ENCODE measurements around the gene ATP8A2.

Gene ATP8A2

DNA sequence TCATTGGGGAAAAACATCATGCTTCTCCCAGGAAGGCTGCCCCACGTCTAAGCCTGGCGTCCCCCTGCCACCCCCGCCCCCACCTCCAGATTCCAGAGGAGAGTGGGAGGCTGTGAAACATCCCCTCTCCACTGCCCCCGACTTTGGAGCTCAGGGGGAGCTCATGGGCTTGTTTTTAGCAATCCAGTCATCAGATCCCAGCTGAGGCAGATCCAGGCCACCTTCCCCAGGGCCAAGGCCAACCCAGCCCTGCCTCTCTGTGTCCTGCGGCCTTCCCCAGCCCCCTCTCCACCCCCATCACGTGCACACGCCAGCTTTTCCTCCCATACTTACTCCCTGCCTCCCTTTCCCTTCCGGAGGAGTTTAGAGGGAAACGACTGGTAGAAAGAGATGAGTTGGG is 641.2 kb downstream of the ATP8A2 start:
- H3K4me3 ChIP-seq (ENCODE audit: low read depth, low read length): peak overlapping the region; percentile 65
- TF ChIP-seq, protein P1, sequence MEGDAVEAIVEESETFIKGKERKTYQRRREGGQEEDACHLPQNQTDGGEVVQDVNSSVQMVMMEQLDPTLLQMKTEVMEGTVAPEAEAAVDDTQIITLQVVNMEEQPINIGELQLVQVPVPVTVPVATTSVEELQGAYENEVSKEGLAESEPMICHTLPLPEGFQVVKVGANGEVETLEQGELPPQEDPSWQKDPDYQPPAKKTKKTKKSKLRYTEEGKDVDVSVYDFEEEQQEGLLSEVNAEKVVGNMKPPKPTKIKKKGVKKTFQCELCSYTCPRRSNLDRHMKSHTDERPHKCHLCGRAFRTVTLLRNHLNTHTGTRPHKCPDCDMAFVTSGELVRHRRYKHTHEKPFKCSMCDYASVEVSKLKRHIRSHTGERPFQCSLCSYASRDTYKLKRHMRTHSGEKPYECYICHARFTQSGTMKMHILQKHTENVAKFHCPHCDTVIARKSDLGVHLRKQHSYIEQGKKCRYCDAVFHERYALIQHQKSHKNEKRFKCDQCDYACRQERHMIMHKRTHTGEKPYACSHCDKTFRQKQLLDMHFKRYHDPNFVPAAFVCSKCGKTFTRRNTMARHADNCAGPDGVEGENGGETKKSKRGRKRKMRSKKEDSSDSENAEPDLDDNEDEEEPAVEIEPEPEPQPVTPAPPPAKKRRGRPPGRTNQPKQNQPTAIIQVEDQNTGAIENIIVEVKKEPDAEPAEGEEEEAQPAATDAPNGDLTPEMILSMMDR (conservative IDR thresholded peaks at IDR 0.05; ENCODE audit: low read depth, low read length): no peak

GRCh38 chr13:26015271-26016125 is 643.7 kb downstream of the ATP8A2 start:
- H3K4me3 ChIP-seq (ENCODE audit: low read depth, low read length): no peak overlapping the region
- TF ChIP-seq, protein P1 (conservative IDR thresholded peaks at IDR 0.05; ENCODE audit: low read depth, low read length): no peak
- no peak for DNase-seq (ENCODE audit: low read depth)

More for the DNA sequence above, 641.2 kb downstream of the ATP8A2 start:
- DNase-seq (ENCODE audit: low read depth): no peak

DNA sequence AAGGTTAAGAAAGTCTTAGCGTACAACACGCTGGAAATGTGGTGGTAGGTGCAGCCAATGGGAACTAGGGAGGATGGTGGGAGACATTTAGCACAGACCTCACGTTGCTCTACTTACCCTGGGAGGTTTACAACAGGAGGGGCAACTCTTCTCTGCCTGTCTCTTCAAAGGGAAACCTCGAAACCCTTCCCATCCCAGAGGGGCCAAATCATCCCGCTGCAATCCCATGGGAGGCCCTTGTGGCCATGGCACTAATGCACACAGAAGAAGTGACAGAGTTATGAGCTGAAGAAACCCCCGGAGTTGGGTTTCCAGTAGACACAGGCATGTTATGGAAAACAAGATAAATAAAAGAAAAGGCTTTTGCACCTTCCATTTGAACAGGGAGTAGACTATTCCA is 644.4 kb downstream of the ATP8A2 start:
- no peak for DNase-seq (ENCODE audit: low read depth)
- TF ChIP-seq, protein P1 (conservative IDR thresholded peaks at IDR 0.05; ENCODE audit: low read depth, low read length): no peak
- H3K4me3 ChIP-seq (ENCODE audit: low read depth, low read length): no peak overlapping the region

GRCh38 chr13:26017196-26017921 is 645.6 kb downstream of the ATP8A2 start:
- no peak overlapping the region for H3K4me3 ChIP-seq (ENCODE audit: low read depth, low read length)
- TF ChIP-seq, protein P1 (conservative IDR thresholded peaks at IDR 0.05; ENCODE audit: low read depth, low read length): no peak
- no peak for DNase-seq (ENCODE audit: low read depth)

DNA sequence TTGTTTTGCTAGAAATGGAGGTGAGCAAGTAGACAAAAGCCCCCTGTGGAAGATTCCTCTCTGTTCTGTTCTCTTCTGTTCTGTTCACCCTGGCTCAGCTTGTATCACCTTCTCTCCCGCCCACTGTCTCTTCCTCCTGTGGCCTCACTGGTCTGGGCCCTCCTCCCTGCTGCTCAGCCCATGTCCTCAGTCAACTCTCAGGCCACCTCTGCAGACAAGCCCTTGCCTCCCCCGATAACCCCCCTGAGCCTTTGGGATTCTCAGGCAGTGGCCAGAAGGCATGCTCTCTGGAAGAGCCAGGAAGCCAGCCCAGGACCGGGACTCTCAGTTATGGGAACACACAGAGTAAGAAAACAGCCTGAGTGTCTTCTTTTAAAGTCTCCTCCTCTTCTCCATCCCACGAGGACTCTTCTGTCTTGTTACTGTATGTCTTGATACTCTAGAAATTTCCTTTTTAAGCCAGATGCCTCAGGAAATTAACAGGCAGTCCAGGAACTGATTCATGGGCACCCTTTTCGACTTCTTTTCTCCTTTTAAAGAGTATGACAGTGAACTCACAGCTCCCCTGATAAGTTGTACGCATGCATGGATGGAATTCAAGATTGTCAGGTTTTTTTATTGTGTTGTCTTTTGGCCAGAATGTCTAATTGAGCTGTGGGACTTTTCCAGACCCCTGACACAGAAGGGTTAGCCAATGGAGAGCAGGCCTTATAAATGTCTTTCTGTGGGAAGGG is 646.3 kb downstream of the ATP8A2 start:
- no peak overlapping the region for H3K4me3 ChIP-seq (ENCODE audit: low read depth, low read length)
- DNase-seq (ENCODE audit: low read depth): peak; percentile 24
- TF ChIP-seq, protein P1 (conservative IDR thresholded peaks at IDR 0.05; ENCODE audit: low read depth, low read length): no peak

GRCh38 chr13:26019251-26019650 is 647.5 kb downstream of the ATP8A2 start:
- no peak for DNase-seq (ENCODE audit: low read depth)
- TF ChIP-seq, protein P1 (conservative IDR thresholded peaks at IDR 0.05; ENCODE audit: low read depth, low read length): no peak
- H3K4me3 ChIP-seq (ENCODE audit: low read depth, low read length): no peak overlapping the region

All from choroid plexus epithelial cell (primary cell).